Right cardiac atrium (tissue), 5 donors: Measurements from ENCODE around the gene MAN1C1. TPM values are rescaled to one million over a fixed set of nuclear protein-coding genes. Genes with fewer than 3 reads are reported as not detected.

Source experiments
- ATAC-seq, 2 donors: fragments of 200-7000 bp; cut with Tn5 transposase; one replicate each; pipeline versions ENCODE4 v1.8.0 to v1.9.1; 2020; ENCODE audit warnings: moderate library complexity in 2 of 2, mild to moderate bottlenecking in 1 of 2
- DNase-seq, 3 donors: peaks; one replicate each; pipeline ENCODE4 v3.0.0-alpha.2; 2020
- H3K27ac ChIP-seq: one replicate; pipeline ENCODE4 v1.5.1; 2013; ENCODE audit warnings: mild to moderate bottlenecking, low read length, control low read depth, moderate library complexity
- H3K27me3 ChIP-seq: one replicate; pipeline ENCODE4 v1.6.1; 2013; ENCODE audit not compliant: control insufficient read depth, insufficient read depth
- H3K4me1 ChIP-seq: one replicate; pipeline ENCODE4 v1.6.1; 2013; ENCODE audit warnings: low read length; ENCODE audit not compliant: control insufficient read depth, insufficient read depth
- H3K4me3 ChIP-seq: one replicate; pipeline ENCODE4 v1.5.1; 2013; ENCODE audit warnings: low read length, control low read depth
- H3K9me3 ChIP-seq: one replicate; pipeline ENCODE4 v1.6.1; 2013; ENCODE audit warnings: low read length; ENCODE audit not compliant: control insufficient read depth
- WGBS: extraction: QIAGEN DNeasy Blood & Tissue Kit; methylation state at CpG from one replicate; pipeline ENCODE4 v1.1.7; 2013; 5-methylcytosine and 5-hydroxymethylcytosine counted together
- intact Hi-C, 4 donors: fragments of 100-400 bp; cut with DNase I; formaldehyde crosslinking; loops; one replicate each; pipeline versions ENCODE4 v1.11.0 to v1.14.0; 2022 to 2023
- polyA plus RNA-seq: library from polyadenylated mRNA; stranded (reverse); fragments of 200-250 nt; gene quantifications from one replicate; pipeline ENCODE4 v1.2.3, GENCODE V29; 2013
- total RNA-seq, 4 donors: library from RNA; stranded (reverse); fragmentation: NEBNext Ultra II Directional; extraction: Animal tissue kit (Norgen Biotek cat#: 25700); gene quantifications; one replicate each; pipeline ENCODE4 v1.2.1, GENCODE V29; 2021
- donor health status: healthy with polysubstance abuse.
- donor health status: DM: no; HTN: yes; CAD: no.
- donor health status: DM: no; HTN: no; CAD: no.
- donor health status: DM: no; HTN: yes; CAD: no; lungs with severe emphysema.
- donor health status: DM: yes; HTN: yes; CAD: no.

Gene MAN1C1
- total and polyA plus RNA-seq, 5 donors = 9.1 to 15.7 (median 11.7) TPM

GRCh38 chr1:25808481-25809244, 192.1 kb downstream of the MAN1C1 start:
- intact Hi-C loops = no loop called here
- Histone ChIP-seq H3K4me1 (peaks cover 9% of the 10 kb centered on the region), H3K27ac (no peak overlapping the region), H3K4me3 (no peak overlapping the region), H3K9me3 (no peaks in the 10 kb centered on the region), H3K27me3 (no peaks in the 10 kb centered on the region)
- DNase-seq = peak in 1 of 3 donors; percentile 63
- no peak for ATAC-seq
- WGBS = 91% methylated on average over 34 of the region's 34 CpGs

GRCh38 chr1:25809283-25809926, 192.8 kb downstream of the MAN1C1 start:
- intact Hi-C loops = no loop called here
- Histone ChIP-seq H3K9me3 (no peaks in the 10 kb centered on the region), H3K4me1 (peaks cover 9% of the 10 kb centered on the region), H3K27me3 (no peaks in the 10 kb centered on the region), H3K4me3 (no peak overlapping the region), H3K27ac (no peak overlapping the region)
- ATAC-seq (no peak), DNase-seq (peak in 1 of 3 donors; percentile 62)
- 73% methylated on average over 18 of the region's 18 CpGs for WGBS

GRCh38 chr1:25809929-25810328, 193.3 kb downstream of the MAN1C1 start:
- peaks cover 8% of the 10 kb centered on the region for H3K4me1 ChIP-seq
- no peak for DNase-seq
- no peak for ATAC-seq
- H3K9me3 ChIP-seq = no peaks in the 10 kb centered on the region
- H3K4me3 ChIP-seq = no peak overlapping the region
- no peak overlapping the region for H3K27ac ChIP-seq
- WGBS = 87% methylated on average over 7 of the region's 7 CpGs
- H3K27me3 ChIP-seq = no peaks in the 10 kb centered on the region
- intact Hi-C loops = loop anchor here in 2 of 4 donors (10.0 kb wide), 2 partner anchors 265 to 565 kb away; partner anchors contain the start of genes LDLRAP1 (in 1 of the 2) and RSRP1 (in 1 of the 2)

- DNase-seq = peak; percentile 70 to 91 (median 89)
- H3K9me3 ChIP-seq = no peaks in the 10 kb centered on the region
- intact Hi-C loops = loop anchor here in 2 of 4 donors (10.0 kb wide), 2 partner anchors 266 to 566 kb away; partner anchors contain the start of genes LDLRAP1 (in 1 of the 2) and RSRP1 (in 1 of the 2)
- no peaks in the 10 kb centered on the region for H3K27me3 ChIP-seq
- H3K4me3 ChIP-seq = no peak overlapping the region
- WGBS = 37% methylated on average over 21 of the region's 21 CpGs
- H3K27ac ChIP-seq = no peak overlapping the region
- peaks cover 2% of the 10 kb centered on the region for H3K4me1 ChIP-seq
- peak; percentile 36 to 41 for ATAC-seq
Measured at GRCh38 chr1:25810341-25811299, 194.0 kb downstream of the MAN1C1 start.

GRCh38 chr1:25811384-25812082, 194.9 kb downstream of the MAN1C1 start:
- Histone ChIP-seq H3K4me3 (no peak overlapping the region), H3K4me1 (no peaks in the 10 kb centered on the region), H3K27ac (no peak overlapping the region), H3K9me3 (no peaks in the 10 kb centered on the region), H3K27me3 (no peaks in the 10 kb centered on the region)
- no peak for ATAC-seq
- DNase-seq = no peak
- WGBS = 90% methylated on average over 13 of the region's 13 CpGs
- intact Hi-C loops = loop anchor here in 2 of 4 donors (10.0 kb wide), 2 partner anchors 267 to 567 kb away; partner anchors contain the start of genes LDLRAP1 (in 1 of the 2) and RSRP1 (in 1 of the 2)

GRCh38 chr1:25813071-25813733, 196.6 kb downstream of the MAN1C1 start:
- ATAC-seq = no peak
- DNase-seq = no peak
- Histone ChIP-seq H3K9me3 (no peaks in the 10 kb centered on the region), H3K4me1 (no peaks in the 10 kb centered on the region), H3K4me3 (no peak overlapping the region), H3K27ac (no peak overlapping the region), H3K27me3 (no peaks in the 10 kb centered on the region)
- intact Hi-C loops = loop anchor here in 2 of 4 donors (10.0 kb wide), 2 partner anchors 268 to 568 kb away; partner anchors contain the start of genes LDLRAP1 (in 1 of the 2) and RSRP1 (in 1 of the 2)
- WGBS = 82% methylated on average over 11 of the region's 11 CpGs

- DNase-seq (no peak), ATAC-seq (no peak)
- H3K27ac ChIP-seq = no peak overlapping the region
- no peak overlapping the region for H3K4me3 ChIP-seq
- peaks cover under 1% of the 10 kb centered on the region for H3K4me1 ChIP-seq
- H3K9me3 ChIP-seq = no peaks in the 10 kb centered on the region
- H3K27me3 ChIP-seq = no peaks in the 10 kb centered on the region
- 91% methylated on average over 24 of the region's 24 CpGs for WGBS
- intact Hi-C loops = loop anchor here in 2 of 4 donors (10.0 kb wide), 2 partner anchors 269 to 569 kb away; partner anchors contain the start of genes LDLRAP1 (in 1 of the 2) and RSRP1 (in 1 of the 2)
Measured at GRCh38 chr1:25813734-25814471, 197.3 kb downstream of the MAN1C1 start.

GRCh38 chr1:25814549-25815087, 198.0 kb downstream of the MAN1C1 start:
- DNase-seq (no peak), ATAC-seq (no peak)
- H3K4me3 ChIP-seq = no peak overlapping the region
- 92% methylated on average over 7 of the region's 7 CpGs for WGBS
- intact Hi-C loops = loop anchor here in 2 of 4 donors (10.0 kb wide), 2 partner anchors 270 to 570 kb away; partner anchors contain the start of genes LDLRAP1 (in 1 of the 2) and RSRP1 (in 1 of the 2)
- no peaks in the 10 kb centered on the region for H3K9me3 ChIP-seq
- no peak overlapping the region for H3K27ac ChIP-seq
- H3K4me1 ChIP-seq = peaks cover 2% of the 10 kb centered on the region
- no peaks in the 10 kb centered on the region for H3K27me3 ChIP-seq
